Sigmoid colon (tissue), 7 donors: ENCODE data around the gene ZNF683. TPM values are rescaled to one million over a fixed set of nuclear protein-coding genes. Genes with fewer than 3 reads are reported as not detected.

Source experiments
- DNase-seq: peaks from one replicate; pipeline ENCODE4 v3.0.0-alpha.2; 2019
- H3K27ac ChIP-seq, 4 donors: fragments of 200-600 bp; sonication (generic); one replicate each; pipeline ENCODE4 v1.5.1; 2016 to 2019; ENCODE audit warnings: mild to moderate bottlenecking in 1 of 4
- H3K27me3 ChIP-seq, 3 donors: fragments of 200-600 bp; sonication (generic); one replicate each; pipeline ENCODE4 v1.5.1; 2019; ENCODE audit warnings: mild to moderate bottlenecking in 1 of 3
- H3K36me3 ChIP-seq, 4 donors: fragments of 200-600 bp; sonication (generic); one replicate each; pipeline ENCODE4 v1.5.1; 2016 to 2019
- H3K4me1 ChIP-seq, 4 donors: fragments of 200-600 bp; sonication (generic); one replicate each; pipeline ENCODE4 v1.5.1; 2017 to 2019
- H3K4me3 ChIP-seq, 4 donors: fragments of 200-600 bp; sonication (generic); one replicate each; pipeline ENCODE4 v1.5.1; 2017 to 2019; ENCODE audit warnings: mild to moderate bottlenecking in 2 of 4, moderate library complexity in 1 of 4
- H3K9me3 ChIP-seq, 4 donors: fragments of 200-600 bp in 3 of 4; sonication (generic) in 3 of 4; one replicate each; pipeline versions ENCODE4 v1.5.1 to v1.6.1; 2013 to 2019
- CTCF ChIP-seq, 4 experiments: fragments of 450-650 bp in 3 of 4; fragments of 200-600 bp in 1 of 4; IDR thresholded peaks; one replicate each; pipeline ENCODE4 v1.5.1; 2016 to 2019; ENCODE audit warnings: antibody characterized with exemption in 4 of 4, mild to moderate bottlenecking in 3 of 4, moderate library complexity in 2 of 4
- EP300 ChIP-seq, 4 donors: sonication (generic); formaldehyde crosslinking; IDR thresholded peaks; one replicate each; pipeline ENCODE4 v1.6.1; 2017; ENCODE audit warnings: antibody characterized with exemption in 4 of 4
- POLR2A ChIP-seq, 2 donors: fragments of 450-650 bp; IDR thresholded peaks; one replicate each; pipeline ENCODE4 v1.6.1; 2016; ENCODE audit warnings: antibody characterized with exemption in 2 of 2, mild to moderate bottlenecking in 2 of 2, moderate library complexity in 2 of 2
- POLR2AphosphoS5 ChIP-seq, 4 donors: sonication (generic); formaldehyde crosslinking; IDR thresholded peaks; one replicate each; pipeline ENCODE4 v1.6.1; 2017; ENCODE audit warnings: antibody characterized with exemption in 4 of 4
- WGBS, 2 donors: extraction: QIAGEN DNeasy Blood & Tissue Kit; methylation state at CpG; one replicate each; pipeline ENCODE4 v1.1.7; 2013; 5-methylcytosine and 5-hydroxymethylcytosine counted together
- intact Hi-C: fragments of 100-400 bp; cut with DNase I; formaldehyde crosslinking; loops from one replicate; pipeline ENCODE4 v1.15.1; 2023
- polyA plus RNA-seq, 3 donors: library from polyadenylated mRNA; stranded (reverse); fragments of 200-250 nt; gene quantifications; one replicate each; pipeline ENCODE4 v1.2.3, GENCODE V29; 2013
- total RNA-seq, 4 donors: library from RNA; depleted of rRNA; stranded (reverse); fragments of >200 nt; gene quantifications; one replicate each; pipeline ENCODE4 v1.1.0, GENCODE V29; 2016
- donor health status: healthy with polysubstance abuse.
- donor health status: Bipolar disorder and iron deficiency.
- donor health status: healthy.

ZNF683 gene
- total and polyA plus RNA-seq, 7 donors, result 0.52 TPM; not detected in 6

- intact Hi-C loops, result no loop called here
- no peak within 1 kb of the TSS for H3K27ac ChIP-seq
- H3K27me3 ChIP-seq, result peaks cover 0 to 38% (median 26%) of the 10 kb centered on the region in 3 donors
These were observed 18.4 kb downstream of the ZNF683 start, which contains the start of gene CRYBG2 for GRCh38 chr1:26353976-26354820. Gene CRYBG2 (minus strand): TSS chr1:26354130. CDS start chr1:26346657, 7,473 bp downstream.

GRCh38 chr1:26353210-26353859 lies 19.2 kb downstream of the ZNF683 start:
- intact Hi-C loops, result no loop called here

More at GRCh38 chr1:26353976-26354820, 18.4 kb downstream of the ZNF683 start, which contains the start of gene CRYBG2:
- Histone ChIP-seq H3K4me3 (no peak within 1 kb of the TSS), H3K9me3 (no peaks in the 10 kb centered on the region), H3K4me1 (no peaks in the 10 kb centered on the region), H3K36me3 (no peaks in the 10 kb centered on the region)
- no peak for DNase-seq
- 31 to 68% methylated on average over 21 of the region's 21 CpGs for WGBS, 2 donors
- TF ChIP-seq POLR2A (IDR thresholded peaks at IDR 0.05) (no peak), CTCF (IDR thresholded peaks at IDR 0.05) (no peak), EP300 (IDR thresholded peaks at IDR 0.05) (no peak), POLR2AphosphoS5 (IDR thresholded peaks at IDR 0.05) (no peak)

GRCh38 chr1:26352338-26352679 lies 20.2 kb downstream of the ZNF683 start:
- Histone ChIP-seq H3K4me3 (no peak overlapping the region), H3K4me1 (no peaks in the 10 kb centered on the region), H3K36me3 (no peaks in the 10 kb centered on the region), H3K9me3 (no peaks in the 10 kb centered on the region), H3K27me3 (peaks cover 0 to 24% (median 16%) of the 10 kb centered on the region in 3 donors), H3K27ac (no peak overlapping the region)
- intact Hi-C loops, result no loop called here
- no peak for DNase-seq
- WGBS, 2 donors, result 82 to 88% methylated on average over 5 of the region's 5 CpGs
- TF ChIP-seq POLR2AphosphoS5 (IDR thresholded peaks at IDR 0.05) (no peak), POLR2A (IDR thresholded peaks at IDR 0.05) (no peak), CTCF (IDR thresholded peaks at IDR 0.05) (no peak), EP300 (IDR thresholded peaks at IDR 0.05) (no peak)

More at GRCh38 chr1:26353210-26353859, 19.2 kb downstream of the ZNF683 start:
- H3K9me3 ChIP-seq, result no peaks in the 10 kb centered on the region
- H3K27me3 ChIP-seq, result peaks cover 0 to 29% (median 20%) of the 10 kb centered on the region in 3 donors
- H3K4me1 ChIP-seq, result no peaks in the 10 kb centered on the region
- H3K36me3 ChIP-seq, result no peaks in the 10 kb centered on the region
- H3K4me3 ChIP-seq, result no peak overlapping the region
- DNase-seq, result no peak
- no peak for TF ChIP-seq POLR2AphosphoS5 (IDR thresholded peaks at IDR 0.05)
- TF ChIP-seq EP300 (IDR thresholded peaks at IDR 0.05), result no peak
- TF ChIP-seq CTCF (IDR thresholded peaks at IDR 0.05), result no peak
- TF ChIP-seq POLR2A (IDR thresholded peaks at IDR 0.05), result no peak
- WGBS, 2 donors, result 84 to 92% methylated on average over 4 of the region's 4 CpGs
- H3K27ac ChIP-seq, result no peak overlapping the region

- WGBS, 2 donors, result 73 to 88% methylated on average over 12 of the region's 12 CpGs
- H3K9me3 ChIP-seq, result no peaks in the 10 kb centered on the region
- H3K36me3 ChIP-seq, result no peaks in the 10 kb centered on the region
- no peak for DNase-seq
- TF ChIP-seq EP300 (IDR thresholded peaks at IDR 0.05), result no peak
- TF ChIP-seq POLR2A (IDR thresholded peaks at IDR 0.05), result no peak
- TF ChIP-seq POLR2AphosphoS5 (IDR thresholded peaks at IDR 0.05), result no peak
- no peak for TF ChIP-seq CTCF (IDR thresholded peaks at IDR 0.05)
- H3K4me3 ChIP-seq, result no peak overlapping the region
- H3K27me3 ChIP-seq, result peaks cover 0 to 20% (median 11%) of the 10 kb centered on the region in 3 donors
- intact Hi-C loops, result no loop called here
- no peaks in the 10 kb centered on the region for H3K4me1 ChIP-seq
- no peak overlapping the region for H3K27ac ChIP-seq
These were observed 20.8 kb downstream of the ZNF683 start for GRCh38 chr1:26351590-26352337.
